Measurements from ENCODE around the gene ZNF552.
"Not testable (repeated sequence)": the region's sequence is repeated elsewhere in the genome, so short reads cannot be mapped to it uniquely, and the experiment has no call there.

DNA sequence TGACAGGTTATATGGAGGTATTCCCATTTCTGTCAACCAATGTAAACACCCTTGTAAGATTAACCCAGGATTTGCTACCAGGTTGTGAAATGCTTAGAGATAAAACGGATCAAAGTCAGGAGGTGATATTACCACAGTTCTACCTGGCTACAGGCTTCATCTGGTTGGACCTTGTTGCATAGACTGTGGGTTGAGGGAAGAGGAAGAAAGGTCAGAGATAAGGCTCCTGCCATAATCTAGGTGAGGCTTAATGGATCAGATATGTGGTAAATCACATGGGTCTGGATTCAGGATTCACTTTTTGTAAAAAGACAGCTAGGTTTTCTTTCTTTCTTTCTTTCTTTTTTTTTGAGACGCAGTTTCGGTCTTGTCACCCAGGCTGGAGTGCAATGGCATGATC, 6.8 kb upstream of the ZNF552 start:
- TF ChIP-seq, protein P1, sequence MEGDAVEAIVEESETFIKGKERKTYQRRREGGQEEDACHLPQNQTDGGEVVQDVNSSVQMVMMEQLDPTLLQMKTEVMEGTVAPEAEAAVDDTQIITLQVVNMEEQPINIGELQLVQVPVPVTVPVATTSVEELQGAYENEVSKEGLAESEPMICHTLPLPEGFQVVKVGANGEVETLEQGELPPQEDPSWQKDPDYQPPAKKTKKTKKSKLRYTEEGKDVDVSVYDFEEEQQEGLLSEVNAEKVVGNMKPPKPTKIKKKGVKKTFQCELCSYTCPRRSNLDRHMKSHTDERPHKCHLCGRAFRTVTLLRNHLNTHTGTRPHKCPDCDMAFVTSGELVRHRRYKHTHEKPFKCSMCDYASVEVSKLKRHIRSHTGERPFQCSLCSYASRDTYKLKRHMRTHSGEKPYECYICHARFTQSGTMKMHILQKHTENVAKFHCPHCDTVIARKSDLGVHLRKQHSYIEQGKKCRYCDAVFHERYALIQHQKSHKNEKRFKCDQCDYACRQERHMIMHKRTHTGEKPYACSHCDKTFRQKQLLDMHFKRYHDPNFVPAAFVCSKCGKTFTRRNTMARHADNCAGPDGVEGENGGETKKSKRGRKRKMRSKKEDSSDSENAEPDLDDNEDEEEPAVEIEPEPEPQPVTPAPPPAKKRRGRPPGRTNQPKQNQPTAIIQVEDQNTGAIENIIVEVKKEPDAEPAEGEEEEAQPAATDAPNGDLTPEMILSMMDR (conservative IDR thresholded peaks at IDR 0.05; ENCODE audit: low read depth, low read length): not testable (repeated sequence)
- not testable (repeated sequence) for TF ChIP-seq FOS (IDR thresholded peaks at IDR 0.05; ENCODE audit: low read depth, low read length)

All from IMR-90 (cell line).